Measurements from ENCODE around the gene CLASP1.
"Not testable (repeated sequence)": the region's sequence is repeated elsewhere in the genome, so short reads cannot be mapped to it uniquely, and the experiment has no call there.

CLASP1 gene

GRCh38 chr2:121304941-121305340, 344.3 kb downstream of the CLASP1 start:
- DNase-seq, result no peak

GRCh38 chr2:121303531-121304263, 345.6 kb downstream of the CLASP1 start:
- DNase-seq, result no peak

DNA sequence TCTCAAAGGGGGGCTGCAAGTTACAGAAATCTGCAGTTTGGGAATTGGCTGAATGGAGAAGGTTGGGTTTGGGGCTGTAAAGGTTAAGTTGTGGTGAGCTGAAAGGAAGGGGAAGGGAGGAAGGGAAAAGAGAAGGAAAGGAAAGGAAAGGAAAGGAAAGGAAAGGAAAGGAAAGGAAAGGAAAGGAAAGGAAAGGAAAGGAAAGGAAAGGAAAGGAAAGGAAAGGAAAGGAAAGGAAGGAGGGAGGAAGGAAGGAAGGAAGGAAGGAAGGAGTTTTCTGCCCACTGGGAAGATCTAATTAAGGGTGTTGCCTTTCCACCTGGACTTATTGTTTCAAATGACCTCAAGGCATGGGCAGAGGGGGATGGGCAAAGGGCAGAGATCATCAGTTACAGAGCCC, 348.1 kb downstream of the CLASP1 start:
- DNase-seq, result not testable (repeated sequence)

DNA sequence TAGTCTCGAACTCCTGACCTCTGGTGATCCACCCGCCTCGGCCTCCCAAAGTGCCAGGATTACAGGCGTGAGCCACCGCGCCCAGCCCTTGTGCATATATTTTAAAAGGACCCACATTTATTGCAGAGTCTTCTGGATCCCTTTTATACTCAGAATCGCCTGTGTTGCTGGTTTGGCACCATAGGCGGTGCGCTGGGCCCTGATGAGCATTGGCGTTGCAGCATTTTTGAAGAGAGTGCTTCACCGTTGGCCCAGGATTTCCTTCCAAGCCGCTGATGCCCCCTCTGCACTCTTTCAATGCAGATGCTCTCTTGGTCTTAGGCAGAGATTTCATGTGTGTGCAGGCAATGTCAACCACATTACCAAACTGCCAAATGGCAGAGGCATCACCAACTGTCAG, 350.8 kb downstream of the CLASP1 start:
- DNase-seq, result no peak

GRCh38 chr2:121297866-121298265, 351.4 kb downstream of the CLASP1 start:
- not testable (repeated sequence) for DNase-seq

- DNase-seq, result no peak
Observed at GRCh38 chr2:121297217-121297830, 351.9 kb downstream of the CLASP1 start.

DNA sequence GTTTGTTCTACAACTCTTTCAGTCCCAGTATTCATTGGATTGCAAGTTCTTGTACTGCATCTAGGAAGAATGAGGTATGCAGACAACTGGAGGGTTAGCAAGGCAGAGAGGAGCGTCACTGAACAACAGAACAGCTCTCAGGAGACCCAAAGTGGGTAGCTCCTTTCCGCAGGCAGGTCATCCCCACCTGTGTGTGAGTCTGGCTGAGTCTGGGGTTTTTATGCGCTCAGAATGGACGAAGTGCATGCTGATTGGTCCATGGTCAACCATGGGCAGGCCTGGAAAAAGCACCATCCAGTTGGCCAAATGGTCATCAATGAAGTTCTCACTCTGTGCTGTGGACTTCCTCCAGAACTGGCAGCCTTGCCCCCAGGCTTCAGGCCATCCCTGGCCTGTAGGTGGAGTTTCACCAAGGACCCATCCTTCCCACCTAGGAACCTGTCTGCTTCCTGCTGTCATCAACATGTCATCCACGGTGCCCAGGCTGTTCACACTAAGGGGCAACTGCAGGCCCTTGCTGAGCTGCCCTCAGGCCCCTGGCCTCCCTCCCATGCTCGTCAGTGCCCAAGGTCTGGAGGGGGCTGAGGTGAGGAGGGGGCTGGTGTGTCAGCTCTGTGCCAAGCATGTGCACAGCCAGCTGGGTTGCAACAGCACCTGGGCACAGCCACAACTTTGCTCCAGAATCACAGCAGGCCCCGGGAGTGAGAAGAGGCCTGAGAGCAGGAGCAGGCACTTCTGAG, 353.2 kb downstream of the CLASP1 start:
- no peak for DNase-seq

DNA sequence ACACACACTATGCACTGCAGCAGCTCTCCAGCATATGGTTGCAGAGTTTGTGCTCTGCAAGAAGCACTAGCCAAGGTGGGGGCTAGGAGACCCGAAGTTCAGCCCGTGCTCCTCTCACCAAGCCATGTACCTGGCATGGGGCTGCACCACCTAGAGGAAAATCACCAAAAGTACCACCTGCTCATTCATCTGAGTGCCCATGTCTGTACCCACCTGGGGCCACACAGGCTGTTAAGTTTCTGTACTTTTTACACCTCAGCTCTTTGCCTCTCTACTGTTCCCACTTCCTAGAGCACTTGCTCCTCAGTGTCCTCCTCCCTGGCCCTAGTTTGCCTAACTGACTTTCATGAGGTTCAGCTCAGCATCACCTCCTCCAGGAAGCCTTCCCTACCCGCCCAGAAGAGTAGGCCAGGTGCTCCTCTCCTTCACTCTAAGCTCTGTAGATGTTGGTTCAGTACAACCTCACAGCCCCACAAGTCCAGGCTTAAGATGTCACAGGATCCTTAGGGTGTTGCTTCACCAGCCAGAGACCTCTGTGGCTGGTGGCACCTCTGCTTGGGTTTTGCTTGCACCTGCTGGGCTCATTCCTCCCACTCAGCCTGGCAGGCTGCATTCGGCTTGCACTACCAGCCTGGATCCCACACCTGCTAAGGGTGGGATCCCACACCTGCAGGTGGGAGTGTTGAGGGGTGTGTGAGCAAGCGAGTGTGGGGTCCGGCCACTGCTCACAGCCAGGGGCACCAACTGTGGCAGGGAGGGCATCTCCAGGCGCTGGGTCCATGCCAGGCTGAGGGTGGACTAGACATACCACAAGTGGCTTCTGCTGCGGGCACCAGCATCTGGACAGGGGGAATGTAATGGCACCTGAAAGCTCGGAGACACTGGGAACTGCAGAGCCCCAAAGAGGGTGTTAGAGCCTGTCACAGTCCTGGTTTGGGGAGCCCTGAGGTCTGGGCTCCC, 354.1 kb downstream of the CLASP1 start:
- no peak for DNase-seq

DNA sequence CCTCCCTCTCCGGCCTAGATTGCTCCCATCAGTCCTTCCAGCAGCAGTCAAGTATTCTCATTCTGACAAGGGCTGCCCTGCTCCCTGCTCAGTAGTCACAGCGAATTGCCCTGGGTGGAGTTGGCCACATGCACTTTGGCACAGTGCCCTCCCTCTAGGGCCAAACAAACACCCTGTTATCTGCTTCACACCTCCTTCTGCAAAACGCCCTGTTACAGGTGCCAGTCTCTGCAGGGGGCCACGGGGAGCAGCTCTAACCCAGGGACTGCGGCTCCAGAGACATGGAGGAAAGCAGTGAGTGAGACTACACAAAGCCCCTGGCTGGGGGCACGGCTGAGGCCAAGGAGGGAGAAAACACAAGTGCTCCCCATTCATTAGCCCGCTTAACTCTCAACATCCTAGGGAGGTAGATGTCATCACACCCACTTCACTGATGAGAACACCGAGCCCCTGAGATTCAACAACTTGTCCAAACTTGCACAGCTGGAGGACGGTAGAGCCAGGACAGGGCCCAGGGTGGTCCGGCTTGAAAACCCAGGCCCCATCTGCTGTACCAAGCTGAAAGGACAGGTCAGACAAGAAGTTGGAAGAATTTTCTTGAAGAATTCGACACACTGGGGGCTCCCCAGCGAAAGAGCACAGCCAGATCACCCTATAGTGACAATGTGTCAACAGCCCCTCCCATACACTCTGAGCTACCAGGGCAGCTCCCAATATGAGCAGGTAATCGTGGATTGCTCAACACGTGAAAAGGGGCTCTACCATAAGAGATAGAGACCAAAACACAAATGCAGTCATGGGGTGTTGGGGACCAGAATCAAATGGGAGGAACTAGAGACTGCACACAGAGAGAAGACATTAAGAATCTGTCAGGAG, 355.6 kb downstream of the CLASP1 start:
- no peak for DNase-seq

- no peak for DNase-seq
Observed at GRCh38 chr2:121291251-121291580, 358.0 kb downstream of the CLASP1 start.

DNA sequence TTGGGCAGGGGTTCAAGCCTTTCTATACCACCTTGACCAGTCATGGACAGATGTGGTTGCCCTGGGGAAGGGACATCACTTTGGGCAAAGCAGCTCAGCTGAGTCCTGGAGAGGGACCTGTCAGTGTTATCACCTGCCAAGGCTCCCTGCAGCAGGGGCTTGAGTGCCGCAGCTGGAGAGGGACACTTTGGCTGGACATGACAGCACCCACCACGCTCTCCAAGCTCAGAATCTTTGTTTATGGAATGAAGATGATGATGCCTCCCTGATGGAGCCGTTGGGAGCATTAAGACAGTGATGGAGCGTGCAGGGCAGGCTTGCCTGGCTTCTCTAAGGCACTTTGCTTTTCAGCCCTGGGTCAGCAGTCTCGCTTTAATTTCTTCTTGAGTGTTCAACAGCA, 360.0 kb downstream of the CLASP1 start:
- DNase-seq, result no peak

GRCh38 chr2:121288454-121289231, 360.6 kb downstream of the CLASP1 start:
- no peak for DNase-seq

GRCh38 chr2:121287956-121288355, 361.3 kb downstream of the CLASP1 start:
- DNase-seq, result no peak
